Activated CD8-positive, alpha-beta memory T cell treated with anti-CD3 and anti-CD28 coated beads for 24 hours (primary cell): Measurements from ENCODE around the gene GSTM1.

ENCODE experiments used
- DNase-seq: peaks from one replicate; pipeline ENCODE4 v3.0.0-alpha.2; 2020

GSTM1 gene

DNA sequence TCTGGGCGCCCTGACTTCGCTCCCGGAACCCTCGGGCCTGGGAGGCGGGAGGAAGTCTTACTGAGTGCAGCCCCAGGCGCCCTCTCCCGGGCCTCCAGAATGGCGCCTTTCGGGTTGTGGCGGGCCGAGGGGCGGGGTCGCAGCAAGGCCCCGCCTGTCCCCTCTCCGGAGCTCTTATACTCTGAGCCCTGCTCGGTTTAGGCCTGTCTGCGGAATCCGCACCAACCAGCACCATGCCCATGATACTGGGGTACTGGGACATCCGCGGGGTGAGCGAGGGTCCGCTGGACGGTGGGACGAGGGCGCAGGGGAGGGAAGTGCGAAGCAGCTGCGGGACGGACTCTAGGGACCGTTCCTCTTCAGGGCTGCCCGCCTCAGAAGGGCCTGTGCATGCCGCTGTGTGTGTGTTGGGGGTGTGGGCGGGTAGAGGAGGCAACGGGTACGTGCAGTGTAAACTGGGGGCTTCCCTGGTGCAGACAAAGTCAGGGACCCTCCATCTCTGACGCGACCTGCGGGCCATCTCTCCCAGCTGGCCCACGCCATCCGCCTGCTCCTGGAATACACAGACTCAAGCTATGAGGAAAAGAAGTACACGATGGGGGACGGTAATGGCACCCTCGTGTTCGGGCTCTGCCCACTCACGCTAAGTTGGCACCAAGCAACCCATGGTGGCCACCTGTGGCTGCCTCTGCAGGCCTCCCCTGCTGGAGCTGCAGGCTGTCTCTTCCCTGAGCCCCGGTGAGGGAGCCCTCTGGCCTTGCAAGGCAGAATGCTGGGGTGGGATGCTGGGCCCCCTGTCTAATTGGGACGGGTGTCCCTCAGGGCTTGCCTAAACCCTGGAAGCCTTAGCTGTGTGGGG lies at the start of gene GSTM1:
Gene GSTM1, plus strand, starts transcription at position 177 of the 859 bp plus-strand sequence. Its CDS starts 57 bp downstream, at position 234.
- DNase-seq: peak; percentile 95

DNA sequence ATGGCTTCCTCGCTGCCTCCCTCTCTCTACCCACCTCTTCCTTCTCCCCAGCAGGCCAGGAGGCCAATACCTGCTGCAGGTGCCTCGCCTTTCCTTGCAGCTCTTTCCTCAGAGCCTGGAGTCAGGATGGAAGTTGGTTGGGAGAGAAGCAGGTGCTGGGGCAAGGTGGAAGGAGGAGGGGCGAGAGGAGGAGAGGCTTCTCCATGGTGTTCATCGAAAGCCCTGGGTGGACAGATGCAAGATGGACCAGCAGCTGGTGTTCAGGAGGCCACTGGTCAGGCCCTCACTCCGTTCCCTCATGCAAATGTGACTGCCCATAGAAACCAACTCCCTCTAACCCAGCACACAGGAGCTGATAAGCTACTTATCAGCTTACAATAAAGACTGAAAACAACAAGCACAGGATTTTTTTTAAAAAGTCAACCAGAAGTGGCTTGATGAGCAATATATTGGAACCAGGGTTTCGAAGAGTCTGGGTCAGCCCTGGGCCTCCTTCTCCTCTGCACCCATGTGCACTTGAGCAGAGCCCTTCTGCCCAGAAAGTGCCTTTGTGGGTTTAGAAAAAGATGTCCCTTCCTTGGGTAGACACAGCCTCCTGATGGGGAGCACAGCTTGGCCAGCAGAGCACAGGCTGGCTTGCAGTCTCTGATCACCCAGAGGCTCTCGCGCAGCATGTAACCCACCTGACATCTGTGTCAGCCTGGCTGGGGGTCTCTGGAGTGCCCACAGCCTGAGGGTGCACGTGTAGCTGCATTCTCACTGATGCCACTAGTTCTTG lies 48.4 kb upstream of the GSTM1 start:
- DNase-seq: no peak

DNA sequence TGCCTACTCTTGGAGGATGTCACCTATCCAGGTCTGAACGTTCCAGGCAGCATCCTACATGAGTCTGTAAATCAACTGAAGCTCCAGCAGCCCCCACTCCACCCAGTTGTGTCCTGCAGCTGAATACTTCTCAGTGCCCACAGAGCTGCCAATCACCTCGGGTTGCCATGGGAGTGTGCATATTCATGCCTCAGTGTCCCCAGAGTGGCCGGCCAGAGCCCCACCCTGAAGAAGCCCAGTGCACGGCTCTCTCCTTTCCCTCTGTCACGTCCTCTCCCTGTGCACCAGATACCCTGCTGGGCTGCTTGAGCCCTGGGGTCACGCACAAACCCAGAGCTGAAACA lies 47.8 kb upstream of the GSTM1 start:
- DNase-seq: peak; percentile 55

DNA sequence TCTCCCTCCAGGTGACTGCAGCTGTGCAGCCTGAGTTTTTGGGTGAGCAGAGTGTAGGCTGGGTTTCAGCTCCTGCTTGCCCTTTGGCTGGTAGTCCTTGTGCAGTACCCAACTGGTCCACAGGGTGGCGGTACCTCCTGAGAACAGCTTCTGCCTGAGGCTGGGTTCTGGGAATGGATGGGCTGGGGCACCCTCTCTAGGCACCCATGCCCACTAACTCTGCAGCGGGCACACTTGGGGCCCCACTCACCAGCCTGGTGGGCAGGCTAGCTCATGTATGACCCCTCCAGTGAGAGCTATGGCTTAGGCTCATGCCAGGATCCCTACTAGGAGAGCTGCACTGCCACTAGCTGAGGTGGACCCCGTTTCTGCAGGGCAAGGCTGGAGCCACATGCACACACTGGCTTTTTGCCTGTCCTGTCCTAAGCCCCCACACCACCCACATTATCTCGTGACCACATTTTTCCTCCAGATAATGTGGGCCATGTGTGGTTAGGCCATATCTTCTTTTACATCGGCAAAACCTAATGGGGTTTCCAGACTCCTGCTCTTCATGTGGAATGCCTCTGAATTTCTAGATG lies 47.2 kb upstream of the GSTM1 start:
- peak; percentile 99 for DNase-seq

DNA sequence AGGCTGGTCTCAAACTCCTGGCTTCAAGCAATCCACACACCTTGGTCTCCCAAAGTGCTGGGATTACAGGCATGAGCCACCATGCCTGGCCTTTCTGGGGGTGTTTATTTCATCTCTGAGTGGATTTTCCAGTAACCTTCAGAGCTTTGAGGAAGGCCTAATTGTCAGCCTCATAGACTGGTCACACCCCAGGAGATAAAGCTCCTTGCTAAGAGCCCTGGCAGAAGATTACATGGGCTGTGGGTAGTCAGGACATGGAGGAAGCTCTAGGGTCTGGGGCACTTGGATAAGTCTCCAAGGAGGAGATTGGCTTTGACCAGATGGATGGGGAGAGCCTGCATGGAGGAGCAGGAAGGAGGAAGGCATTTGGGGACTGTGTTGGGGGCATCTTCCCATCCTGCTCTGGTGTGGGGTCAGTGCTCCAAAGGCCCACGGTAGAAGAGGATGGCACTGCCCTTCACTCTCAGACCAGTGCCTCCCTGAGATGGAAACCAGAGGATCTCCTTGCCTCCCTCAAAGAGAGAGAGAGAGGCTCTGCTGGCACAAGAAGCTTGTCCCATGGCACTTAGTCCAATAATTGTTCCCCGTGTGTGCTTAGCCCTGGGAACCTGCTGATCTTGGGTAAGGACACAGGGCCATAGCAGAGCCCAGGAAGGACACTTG lies 46.4 kb upstream of the GSTM1 start:
- DNase-seq: peak; percentile 51

DNA sequence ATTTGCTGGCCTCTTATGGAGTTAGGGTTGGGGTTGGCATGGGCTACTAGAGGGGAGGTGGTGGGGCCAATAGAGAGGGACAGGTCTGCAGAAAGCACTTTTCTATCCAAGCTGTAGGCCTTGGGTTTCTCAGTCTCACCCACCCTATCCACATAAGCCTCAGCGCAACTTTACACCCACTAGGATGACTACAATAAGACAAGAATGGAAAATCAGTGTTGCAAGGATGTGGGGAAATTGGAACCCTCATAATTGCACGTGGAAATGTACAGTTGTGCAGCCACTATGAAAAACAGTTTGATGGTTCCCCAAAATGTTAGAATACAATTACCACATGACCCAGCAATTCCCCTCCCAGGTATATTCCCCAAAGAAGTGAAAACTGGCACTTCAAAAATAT lies 45.8 kb upstream of the GSTM1 start:
- DNase-seq: no peak

DNA sequence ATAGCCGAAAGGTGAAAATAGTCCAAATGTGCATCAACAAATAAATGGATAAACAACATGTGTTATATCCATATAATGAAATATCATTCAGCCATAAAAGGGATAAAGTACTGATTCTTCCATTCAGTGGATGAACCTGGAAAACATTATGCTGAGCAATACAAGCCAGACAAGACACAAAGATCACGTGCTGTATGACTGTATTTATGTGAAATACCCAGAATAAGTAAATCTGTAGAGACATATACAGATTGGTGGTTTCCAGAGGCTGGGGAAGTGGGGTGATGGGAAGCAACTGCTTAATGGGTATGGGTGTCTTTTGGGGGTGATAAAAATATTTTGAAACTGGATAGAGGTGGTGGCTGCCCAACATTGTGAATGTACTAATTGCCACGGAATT lies 45.0 kb upstream of the GSTM1 start:
- no peak for DNase-seq

DNA sequence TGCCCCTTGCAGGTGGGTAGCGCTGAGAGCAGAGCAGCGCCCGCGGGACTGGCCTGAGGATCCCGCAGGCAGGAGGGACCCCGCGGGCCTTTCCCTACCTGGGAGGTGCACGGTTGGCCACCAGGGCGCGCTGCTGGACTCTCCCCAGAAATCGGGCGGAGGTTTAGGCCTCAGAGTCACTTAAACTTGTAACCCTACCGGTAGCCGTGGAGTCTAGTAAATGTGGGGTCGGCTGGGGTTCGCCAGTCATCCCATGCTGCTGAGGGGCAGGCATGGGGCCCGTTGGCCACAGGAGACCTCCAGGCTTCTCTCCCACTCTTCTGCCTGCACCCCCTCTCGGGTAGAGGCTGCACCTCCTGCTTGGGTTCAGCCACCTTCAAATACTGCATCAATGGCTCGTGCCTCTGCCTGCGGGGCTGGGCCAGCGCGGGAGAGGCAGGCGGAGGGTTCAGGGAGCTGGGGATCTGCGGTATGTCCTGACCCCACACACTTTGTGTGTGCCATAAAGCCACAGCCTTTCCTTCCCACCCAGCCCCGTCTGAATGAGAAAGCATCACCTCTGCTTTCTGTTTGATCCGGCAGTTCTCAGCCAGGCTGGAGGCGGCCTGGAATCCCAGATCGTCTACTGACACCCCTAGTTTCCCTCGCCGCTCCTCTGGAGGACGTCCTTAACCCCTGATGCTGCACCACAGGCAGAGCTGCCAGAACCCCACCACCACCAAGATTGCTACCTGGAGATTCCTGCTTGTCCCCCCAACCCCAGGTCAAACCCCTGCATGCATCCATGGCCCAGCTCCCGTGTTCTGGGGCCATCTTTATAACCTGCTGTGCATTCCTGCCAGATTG lies 44.0 kb upstream of the GSTM1 start:
- DNase-seq: peak; percentile 96

DNA sequence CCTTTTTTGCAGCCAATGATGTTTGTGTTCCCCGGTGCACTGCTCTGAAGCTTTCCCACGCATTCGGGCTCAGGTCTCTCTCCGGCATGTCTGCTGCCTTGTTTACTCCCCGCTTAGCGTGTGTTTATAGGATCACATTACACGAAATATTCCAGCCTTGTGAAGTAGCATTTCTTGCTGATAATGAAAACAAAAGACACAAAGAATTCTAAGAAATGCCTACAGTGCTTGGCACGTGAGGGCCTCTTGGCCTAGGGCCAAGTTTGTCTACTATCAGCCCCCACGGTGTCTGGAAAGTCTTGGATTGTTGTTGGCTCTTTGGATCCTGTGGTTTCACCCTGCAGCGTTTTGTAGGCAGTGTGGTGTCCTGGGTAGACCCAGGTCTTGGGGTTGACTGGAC lies 42.9 kb upstream of the GSTM1 start:
- DNase-seq: no peak

DNA sequence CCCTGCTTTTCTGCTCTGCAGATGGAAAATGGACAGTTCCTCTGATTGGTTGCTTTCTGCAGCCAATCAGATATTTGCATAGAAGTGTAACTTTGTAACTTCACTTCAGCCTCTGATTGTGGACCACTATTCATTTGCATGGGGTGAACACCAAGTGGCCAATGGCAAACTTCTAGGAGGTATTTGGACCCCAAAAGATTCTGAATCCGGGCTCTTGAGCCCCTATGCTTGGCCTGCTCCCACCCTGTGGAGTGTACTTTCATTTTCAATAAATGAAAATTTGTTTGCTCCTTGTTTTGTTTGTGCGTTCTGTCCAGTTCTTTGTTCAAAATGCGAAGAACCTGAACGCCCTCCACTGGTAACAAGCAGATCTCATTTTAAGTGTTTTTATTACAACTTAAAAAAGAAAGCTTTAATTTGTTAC lies 38.1 kb upstream of the GSTM1 start:
- DNase-seq: no peak

DNA sequence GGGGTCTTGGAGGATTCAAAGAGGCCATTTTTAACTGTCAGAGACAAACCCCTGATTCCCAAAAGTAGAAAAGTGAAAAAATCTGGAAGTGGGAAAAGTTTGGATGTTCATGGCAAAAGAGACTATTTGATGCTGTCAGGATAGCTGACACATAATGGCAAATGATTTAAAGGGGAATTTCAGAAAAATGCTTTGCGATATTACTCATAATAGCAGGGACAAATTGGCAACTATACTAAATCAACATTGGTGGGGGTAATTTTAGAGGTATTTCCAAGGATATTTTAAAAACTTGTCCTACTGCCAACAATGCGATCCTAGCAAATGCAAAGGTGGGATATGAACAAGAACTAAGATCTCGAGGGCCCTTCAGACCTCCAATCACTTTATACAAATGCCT lies 37.0 kb upstream of the GSTM1 start:
- DNase-seq: no peak

DNA sequence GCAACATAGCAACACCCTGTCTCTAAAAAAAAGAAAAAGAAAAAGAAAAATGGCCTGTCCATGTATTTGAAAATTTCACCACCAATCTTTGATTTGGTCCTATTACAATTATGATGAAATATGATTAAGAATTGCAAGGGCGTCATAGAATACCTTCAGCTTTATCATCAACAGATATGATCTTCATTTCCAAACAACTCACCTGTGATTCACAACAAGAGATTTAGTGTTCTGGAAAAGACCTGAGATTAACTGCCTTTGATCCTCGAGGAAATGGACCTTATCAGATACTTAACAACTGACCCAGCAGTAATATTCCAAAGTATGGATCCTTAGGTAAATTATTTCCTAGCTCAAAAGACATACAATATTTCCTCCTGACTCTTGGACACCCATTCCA lies 35.2 kb upstream of the GSTM1 start:
- DNase-seq: no peak

DNA sequence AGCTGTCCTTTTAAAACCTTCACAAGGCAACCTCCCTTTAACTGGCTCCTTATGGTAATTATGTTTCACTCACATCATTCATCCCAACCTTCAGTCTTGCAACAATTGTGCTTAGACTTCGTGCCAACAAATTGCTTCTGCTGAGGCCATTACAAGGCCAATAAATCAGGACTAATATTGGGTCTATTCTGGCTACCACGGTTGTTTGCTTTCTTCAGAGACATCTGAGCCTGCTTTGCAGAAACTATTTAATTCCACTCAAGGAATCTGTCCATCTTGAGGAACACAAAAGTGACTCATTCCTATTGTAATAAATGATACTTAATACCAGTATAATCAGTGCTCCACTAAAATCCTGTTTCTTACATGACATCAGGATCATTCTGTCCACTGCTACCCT lies 34.3 kb upstream of the GSTM1 start:
- no peak for DNase-seq

DNA sequence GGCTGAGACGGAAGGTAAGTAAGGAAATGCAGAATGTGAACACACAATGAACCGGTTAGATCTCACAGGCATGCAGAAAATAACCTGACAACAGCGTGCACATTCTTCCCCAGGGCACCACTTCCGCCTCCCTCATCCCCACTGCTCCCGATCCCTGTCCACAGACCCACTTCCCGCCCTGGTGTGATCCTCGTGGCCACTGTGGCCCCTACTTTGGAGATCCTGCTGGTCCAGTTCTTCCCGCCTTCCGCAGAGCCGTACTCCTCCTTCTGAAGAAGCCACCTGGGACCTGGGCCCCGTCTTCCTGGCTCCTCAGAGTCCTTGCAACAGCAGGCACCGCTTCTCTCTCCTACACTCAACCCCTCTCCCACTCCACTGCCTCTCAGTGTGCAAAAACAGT lies 33.1 kb upstream of the GSTM1 start:
- DNase-seq: no peak

DNA sequence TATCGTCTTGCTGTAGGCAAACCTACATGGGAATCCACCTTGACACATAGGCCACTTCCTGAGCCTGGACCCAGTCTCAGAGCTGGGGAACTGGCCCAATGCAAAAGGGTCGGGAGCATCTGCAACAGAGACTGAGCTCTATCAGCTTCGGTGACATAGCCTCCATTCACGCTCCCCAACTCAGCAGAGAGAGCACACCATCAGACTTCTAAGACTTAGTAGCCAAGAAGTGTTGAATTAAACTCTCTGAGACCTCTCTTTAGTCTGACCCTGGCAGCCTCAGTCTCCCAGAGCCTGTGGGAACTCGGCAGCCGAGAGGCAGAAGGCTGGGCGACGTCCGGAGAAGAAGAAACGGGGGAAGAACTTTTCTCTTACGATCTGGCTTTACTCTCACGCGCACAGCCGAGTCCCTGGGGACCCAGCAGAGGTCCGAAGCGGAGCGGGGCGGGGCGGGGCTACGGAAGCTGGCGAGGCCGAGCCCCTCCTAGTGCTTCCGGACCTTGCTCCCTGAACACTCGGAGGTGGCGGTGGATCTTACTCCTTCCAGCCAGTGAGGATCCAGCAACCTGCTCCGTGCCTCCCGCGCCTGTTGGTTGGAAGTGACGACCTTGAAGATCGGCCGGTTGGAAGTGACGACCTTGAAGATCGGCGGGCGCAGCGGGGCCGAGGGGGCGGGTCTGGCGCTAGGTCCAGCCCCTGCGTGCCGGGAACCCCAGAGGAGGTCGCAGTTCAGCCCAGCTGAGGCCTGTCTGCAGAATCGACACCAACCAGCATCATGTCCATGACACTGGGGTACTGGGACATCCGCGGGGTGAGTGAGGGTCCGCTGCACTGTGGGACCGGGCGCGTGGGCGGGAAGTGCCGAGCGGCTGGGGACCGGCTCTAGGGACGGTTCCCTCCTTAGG lies 31.8 kb upstream of the GSTM1 start, which contains the start of gene GSTM4:
Gene GSTM4, plus strand, starts transcription at position 485 of the 905 bp plus-strand sequence. Its CDS starts 291 bp downstream, at position 776.
- DNase-seq: peak; percentile 90

DNA sequence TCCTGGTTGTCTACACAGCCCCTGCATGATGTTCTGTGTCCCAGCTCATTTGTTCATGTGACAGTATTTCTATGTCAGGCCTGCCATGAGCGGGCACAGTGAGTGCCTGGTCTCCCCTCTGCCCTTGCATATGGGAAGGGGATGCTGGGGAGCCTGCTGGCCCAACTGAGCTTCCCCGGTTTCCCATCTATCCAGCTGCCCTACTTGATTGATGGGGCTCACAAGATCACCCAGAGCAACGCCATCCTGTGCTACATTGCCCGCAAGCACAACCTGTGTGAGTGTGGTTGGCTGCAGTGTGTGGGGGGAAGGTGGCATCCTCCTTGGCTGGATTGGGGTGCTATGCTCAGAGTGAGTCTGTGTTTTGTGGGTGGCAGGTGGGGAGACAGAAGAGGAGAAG lies 30.2 kb upstream of the GSTM1 start:
- DNase-seq: no peak

DNA sequence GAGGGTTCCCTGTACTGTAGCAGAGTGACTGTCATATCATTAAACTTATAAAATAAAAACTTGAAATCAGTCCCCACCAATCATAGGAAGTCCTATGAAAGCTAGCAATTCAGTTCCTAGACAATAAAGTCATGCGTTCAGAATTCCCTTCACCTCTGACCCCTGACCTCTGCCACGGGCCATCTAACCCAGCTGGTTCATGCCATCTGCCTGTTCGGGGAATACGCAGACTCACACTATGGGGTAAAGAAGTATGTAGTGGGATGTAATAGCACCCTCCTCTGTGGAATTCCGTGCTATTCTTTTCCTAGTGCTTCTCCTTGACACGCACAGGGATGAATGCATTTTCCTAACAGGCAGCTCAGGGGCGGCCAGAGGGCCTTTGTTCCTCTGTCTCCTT lies 29.6 kb upstream of the GSTM1 start:
- no peak for DNase-seq

DNA sequence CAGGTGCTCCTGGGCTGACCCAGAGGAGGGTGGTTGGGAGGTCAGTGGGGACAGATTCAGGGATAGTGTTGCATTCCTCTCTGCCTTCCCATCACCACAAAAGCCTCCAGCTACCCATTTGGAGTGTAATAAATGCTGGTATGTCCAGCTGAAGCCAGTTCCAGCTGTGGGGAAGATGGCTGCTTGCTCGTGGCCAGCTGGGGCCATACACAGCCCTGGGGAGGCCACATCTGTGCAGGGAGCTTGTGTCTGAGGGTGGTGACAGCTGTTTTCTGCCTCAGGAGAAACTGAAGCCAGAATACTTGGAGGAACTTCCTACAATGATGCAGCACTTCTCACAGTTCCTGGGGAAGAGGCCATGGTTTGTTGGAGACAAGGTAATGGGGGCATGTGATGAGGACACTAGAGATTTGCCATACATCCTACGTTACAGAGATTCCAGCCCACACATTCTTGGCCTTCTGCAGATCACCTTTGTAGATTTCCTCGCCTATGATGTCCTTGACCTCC lies 29.0 kb upstream of the GSTM1 start:
- no peak for DNase-seq

DNA sequence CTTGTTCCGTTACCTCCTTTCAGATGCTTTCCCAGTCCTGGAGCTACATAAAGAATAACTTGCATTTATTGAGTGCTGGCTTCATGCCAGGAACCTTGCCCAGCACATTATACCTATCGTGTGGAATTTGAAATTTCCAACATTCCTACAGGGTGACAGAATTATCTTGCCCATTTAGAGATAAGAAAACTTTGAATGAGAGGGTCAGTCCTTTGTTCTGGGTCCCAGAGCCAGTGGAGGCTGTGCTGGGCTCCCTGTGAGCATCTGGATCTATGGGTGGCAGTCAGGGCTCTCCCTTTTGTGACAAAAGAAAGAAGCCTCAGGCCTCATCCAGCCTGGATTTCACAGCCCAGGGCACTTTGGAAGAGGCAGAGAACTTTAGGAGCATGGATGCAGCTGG lies 28.5 kb upstream of the GSTM1 start:
- DNase-seq: no peak

DNA sequence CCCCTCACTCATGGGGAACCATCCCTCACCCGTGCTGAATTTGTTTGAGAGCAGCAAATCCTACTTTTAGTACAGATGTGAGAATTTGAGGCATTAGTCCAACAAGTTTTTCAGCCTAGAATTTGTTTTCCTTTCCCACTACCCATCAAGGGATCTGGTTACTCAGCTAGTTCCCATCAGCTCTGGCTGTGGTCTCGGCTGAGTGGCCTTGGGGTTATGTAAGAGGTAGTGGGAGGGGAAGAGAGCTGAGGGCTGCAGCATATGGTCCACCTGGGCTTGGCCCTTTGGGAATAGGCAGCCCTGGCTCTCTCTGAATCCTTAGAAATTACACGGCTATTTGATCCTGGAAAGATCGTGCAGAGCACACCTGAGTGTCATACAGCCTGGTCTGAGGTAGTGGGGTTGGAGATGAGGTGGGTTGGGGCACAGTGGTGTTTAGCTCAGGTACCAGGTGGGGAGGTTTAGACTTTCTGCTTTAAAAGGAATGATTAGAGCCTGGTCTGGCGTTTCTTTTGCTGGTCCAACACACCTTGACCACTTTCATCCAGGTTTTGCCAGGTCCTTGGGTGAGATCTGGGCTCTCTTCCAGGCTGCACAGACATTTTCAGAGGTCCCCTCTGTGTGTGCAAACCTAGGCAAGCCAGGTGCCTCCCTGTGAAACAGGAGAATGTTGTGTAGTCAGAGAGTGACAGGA lies 27.5 kb upstream of the GSTM1 start:
- DNase-seq: no peak
